HEK293 (cell line): Measurements from ENCODE around the gene NFIX.

Experiments
- BCL6B ChIP-seq: fragments of 450-650 bp; formaldehyde crosslinking; IDR thresholded peaks from 2 replicates; pipeline ENCODE4 v1.5.1; 2017; ENCODE audit warnings: missing biosample characterization, missing genetic modification characterization
- CTCF ChIP-seq: fragments of 450-650 bp; formaldehyde crosslinking; IDR thresholded peaks from 2 replicates; pipeline ENCODE4 v1.5.1; 2016; ENCODE audit warnings: missing biosample characterization, missing genetic modification characterization
- OVOL3 ChIP-seq: fragments of 450-650 bp; formaldehyde crosslinking; IDR thresholded peaks from 2 replicates; pipeline ENCODE4 v1.5.1; 2016; ENCODE audit warnings: missing biosample characterization, missing genetic modification characterization
- SP2 ChIP-seq: fragments of 450-650 bp; formaldehyde crosslinking; IDR thresholded peaks from 2 replicates; pipeline ENCODE4 v1.5.1; 2016; ENCODE audit warnings: missing biosample characterization, missing genetic modification characterization
- WT1 ChIP-seq: fragments of 450-650 bp; formaldehyde crosslinking; IDR thresholded peaks from 2 replicates; pipeline ENCODE4 v1.5.1; 2016; ENCODE audit warnings: missing biosample characterization, missing genetic modification characterization
- ZBTB26 ChIP-seq: fragments of 450-650 bp; formaldehyde crosslinking; optimal IDR thresholded peaks from 2 replicates; pipeline ENCODE3; 2016; ENCODE audit warnings: missing biosample characterization, mild to moderate bottlenecking, missing genetic modification characterization
- ZNF133 ChIP-seq: fragments of 450-650 bp; formaldehyde crosslinking; IDR thresholded peaks from 2 replicates; pipeline ENCODE4 v1.5.1; 2016; ENCODE audit warnings: missing biosample characterization, missing genetic modification characterization
- ZNF175 ChIP-seq: fragments of 450-650 bp; formaldehyde crosslinking; IDR thresholded peaks from 2 replicates; pipeline ENCODE4 v1.5.1; 2016; ENCODE audit warnings: missing biosample characterization, missing genetic modification characterization
- ZNF350 ChIP-seq: fragments of 450-650 bp; formaldehyde crosslinking; IDR thresholded peaks from 2 replicates; pipeline ENCODE4 v1.5.0; 2017; ENCODE audit warnings: missing biosample characterization, mild to moderate bottlenecking, missing genetic modification characterization
- ZNF48 ChIP-seq: fragments of 450-650 bp; formaldehyde crosslinking; IDR thresholded peaks from 2 replicates; pipeline ENCODE4 v1.5.1; 2016; ENCODE audit warnings: missing biosample characterization, missing genetic modification characterization
- ZNF514 ChIP-seq: fragments of 450-650 bp; formaldehyde crosslinking; IDR thresholded peaks from 2 replicates; pipeline ENCODE4 v1.5.1; 2016; ENCODE audit warnings: missing biosample characterization, missing genetic modification characterization
- ZNF76 ChIP-seq: fragments of 450-650 bp; formaldehyde crosslinking; IDR thresholded peaks from 2 replicates; pipeline ENCODE4; 2016; ENCODE audit warnings: low read depth, missing biosample characterization, missing genetic modification characterization, borderline replicate concordance

GRCh38 chr19:13095393-13095784 lies 100.1 kb downstream of the NFIX start:
- TF ChIP-seq ZNF514 (tag by site-specific recombination) (no peak), WT1 (no peak), ZNF350 (tag by site-specific recombination) (no peak), SP2 (no peak), CTCF (no peak), BCL6B (no peak), ZNF76 (tag by site-specific recombination) (no peak), ZNF48 (no peak), ZNF175 (no peak), ZNF133 (no peak), ZBTB26 (no peak), OVOL3 (no peak)
